Large intestine (tissue), 3 donors: ENCODE data around the gene FLVCR2. TPM values are rescaled to one million over a fixed set of nuclear protein-coding genes. Genes with fewer than 3 reads are reported as not detected.

Experiments
- DNase-seq, 2 donors: peaks; one replicate each; pipeline versions ENCODE4 v3.0.0 to v3.0.0-alpha.2; 2013
- H3K27ac ChIP-seq: one replicate; pipeline ENCODE4 v1.5.1; 2013; ENCODE audit warnings: low read length
- H3K27me3 ChIP-seq: 2 replicates; pipeline ENCODE4 v1.6.1; 2013; ENCODE audit warnings: low read length; ENCODE audit not compliant: control insufficient read depth, insufficient read depth
- H3K36me3 ChIP-seq: 2 replicates; pipeline ENCODE4 v1.6.1; 2013; ENCODE audit warnings: low read length; ENCODE audit not compliant: control insufficient read depth, insufficient read depth
- H3K4me1 ChIP-seq: one replicate; pipeline ENCODE4 v1.6.1; 2013; ENCODE audit warnings: low read length; ENCODE audit not compliant: control insufficient read depth, insufficient read depth
- H3K4me3 ChIP-seq: one replicate; pipeline ENCODE4 v1.5.1; 2013; ENCODE audit warnings: low read length
- H3K9me3 ChIP-seq: one replicate; pipeline ENCODE4 v1.6.1; 2013; ENCODE audit warnings: mild to moderate bottlenecking, low read depth, low read length, moderate library complexity; ENCODE audit not compliant: control insufficient read depth
- WGBS: methylation state at CpG from one replicate; pipeline ENCODE4 v1.1.5; 2013; ENCODE audit warnings: low lambda C conversion rate; ENCODE audit not compliant: insufficient coverage; 5-methylcytosine and 5-hydroxymethylcytosine counted together
- polyA plus RNA-seq: library from polyadenylated mRNA; unstranded; fragments of 120-200 nt; gene quantifications from one replicate; pipeline ENCODE4 v1.2.1, GENCODE V29; 2013

The FLVCR2 gene
- polyA plus RNA-seq, 1 donor = 11.3 TPM

- H3K9me3 ChIP-seq = no peaks in the 10 kb centered on the region
- DNase-seq = no peak
- whole genome bisulfite sequencing = 100% methylated on average over 1 of the region's 6 CpGs
- no peaks in the 10 kb centered on the region for H3K27me3 ChIP-seq
- no peak overlapping the region for H3K4me3 ChIP-seq
- H3K36me3 ChIP-seq = peaks cover 24% of the 10 kb centered on the region
- no peak overlapping the region for H3K27ac ChIP-seq
- H3K4me1 ChIP-seq = peaks cover 15% of the 10 kb centered on the region
Observed at GRCh38 chr14:75646762-75647161, 68.3 kb downstream of the FLVCR2 start.

- DNase-seq = no peak
- peaks cover 25% of the 10 kb centered on the region for H3K36me3 ChIP-seq
- H3K27ac ChIP-seq = no peak overlapping the region
- H3K4me1 ChIP-seq = peaks cover 15% of the 10 kb centered on the region
- no peak overlapping the region for H3K4me3 ChIP-seq
- 60% methylated on average over 2 of the region's 3 CpGs for WGBS
- no peaks in the 10 kb centered on the region for H3K27me3 ChIP-seq
- no peaks in the 10 kb centered on the region for H3K9me3 ChIP-seq
Observed at GRCh38 chr14:75647640-75648039, 69.2 kb downstream of the FLVCR2 start.

- peak in 1 of 2 donors; percentile 33 for DNase-seq
- Histone ChIP-seq H3K27me3 (no peaks in the 10 kb centered on the region), H3K27ac (no peak overlapping the region), H3K36me3 (peaks cover 28% of the 10 kb centered on the region), H3K4me3 (no peak overlapping the region), H3K9me3 (no peaks in the 10 kb centered on the region), H3K4me1 (peaks cover 15% of the 10 kb centered on the region)
- no CpG with 5 or more reads among the region's 9 CpGs for WGBS
Observed at GRCh38 chr14:75648066-75648838, 69.8 kb downstream of the FLVCR2 start.

GRCh38 chr14:75649337-75649736 is 70.9 kb downstream of the FLVCR2 start:
- Histone ChIP-seq H3K4me1 (peaks cover 23% of the 10 kb centered on the region), H3K36me3 (peaks cover 32% of the 10 kb centered on the region), H3K27me3 (no peaks in the 10 kb centered on the region), H3K9me3 (no peaks in the 10 kb centered on the region), H3K4me3 (no peak overlapping the region), H3K27ac (no peak overlapping the region)
- no CpG with 5 or more reads among the region's 1 CpG for WGBS
- DNase-seq = no peak

GRCh38 chr14:75649773-75650172 is 71.4 kb downstream of the FLVCR2 start:
- no peaks in the 10 kb centered on the region for H3K27me3 ChIP-seq
- H3K9me3 ChIP-seq = no peaks in the 10 kb centered on the region
- DNase-seq = no peak
- H3K36me3 ChIP-seq = peaks cover 36% of the 10 kb centered on the region
- H3K27ac ChIP-seq = no peak overlapping the region
- peaks cover 23% of the 10 kb centered on the region for H3K4me1 ChIP-seq
- WGBS = no CpG with 5 or more reads among the region's 1 CpG
- no peak overlapping the region for H3K4me3 ChIP-seq

- Histone ChIP-seq H3K27ac (peak overlapping the region; percentile 11), H3K9me3 (no peaks in the 10 kb centered on the region), H3K27me3 (no peaks in the 10 kb centered on the region), H3K4me3 (no peak overlapping the region), H3K4me1 (peaks cover 23% of the 10 kb centered on the region), H3K36me3 (peaks cover 42% of the 10 kb centered on the region)
- 50% methylated on average over 2 of the region's 5 CpGs for whole genome bisulfite sequencing
- peak in 1 of 2 donors; percentile 65 for DNase-seq
Observed at GRCh38 chr14:75650253-75651058, 72.0 kb downstream of the FLVCR2 start.

- no peak overlapping the region for H3K27ac ChIP-seq
- H3K4me1 ChIP-seq = peaks cover 23% of the 10 kb centered on the region
- H3K36me3 ChIP-seq = peaks cover 52% of the 10 kb centered on the region
- WGBS = no CpG with 5 or more reads among the region's 1 CpG
- no peak overlapping the region for H3K4me3 ChIP-seq
- DNase-seq = no peak
- no peaks in the 10 kb centered on the region for H3K9me3 ChIP-seq
- H3K27me3 ChIP-seq = no peaks in the 10 kb centered on the region
Observed at GRCh38 chr14:75653563-75653962, 75.1 kb downstream of the FLVCR2 start.

GRCh38 chr14:75654127-75654732 is 75.8 kb downstream of the FLVCR2 start:
- peaks cover 52% of the 10 kb centered on the region for H3K36me3 ChIP-seq
- no CpG with 5 or more reads among the region's 4 CpGs for WGBS
- peaks cover 23% of the 10 kb centered on the region for H3K4me1 ChIP-seq
- peak; percentile 61 to 62 for DNase-seq
- no peak overlapping the region for H3K4me3 ChIP-seq
- H3K9me3 ChIP-seq = no peaks in the 10 kb centered on the region
- H3K27me3 ChIP-seq = no peaks in the 10 kb centered on the region
- no peak overlapping the region for H3K27ac ChIP-seq

- Histone ChIP-seq H3K9me3 (no peaks in the 10 kb centered on the region), H3K4me3 (no peak overlapping the region), H3K27ac (no peak overlapping the region), H3K27me3 (no peaks in the 10 kb centered on the region), H3K4me1 (peaks cover 24% of the 10 kb centered on the region), H3K36me3 (peaks cover 46% of the 10 kb centered on the region)
- WGBS = no CpG with 5 or more reads among the region's 1 CpG
- no peak for DNase-seq
Observed at GRCh38 chr14:75655235-75655634, 76.8 kb downstream of the FLVCR2 start.

- H3K27me3 ChIP-seq = no peaks in the 10 kb centered on the region
- H3K4me1 ChIP-seq = peaks cover 16% of the 10 kb centered on the region
- 67% methylated on average over 1 of the region's 4 CpGs for WGBS
- H3K36me3 ChIP-seq = peaks cover 28% of the 10 kb centered on the region
- no peak for DNase-seq
- H3K9me3 ChIP-seq = no peaks in the 10 kb centered on the region
- no peak overlapping the region for H3K27ac ChIP-seq
- no peak overlapping the region for H3K4me3 ChIP-seq
Observed at GRCh38 chr14:75657331-75657730, 78.9 kb downstream of the FLVCR2 start.
